Stimulated activated CD8-positive, alpha-beta memory T cell treated with anti-CD3 and anti-CD28 coated beads, Interleukin-4, amount 100 ng/mL, for 48 hours (primary cell): ENCODE results near the gene ANKS6.

Source experiments
- DNase-seq: peaks from one replicate; pipeline ENCODE4 v3.0.0-alpha.2; 2020

ANKS6 gene

DNA sequence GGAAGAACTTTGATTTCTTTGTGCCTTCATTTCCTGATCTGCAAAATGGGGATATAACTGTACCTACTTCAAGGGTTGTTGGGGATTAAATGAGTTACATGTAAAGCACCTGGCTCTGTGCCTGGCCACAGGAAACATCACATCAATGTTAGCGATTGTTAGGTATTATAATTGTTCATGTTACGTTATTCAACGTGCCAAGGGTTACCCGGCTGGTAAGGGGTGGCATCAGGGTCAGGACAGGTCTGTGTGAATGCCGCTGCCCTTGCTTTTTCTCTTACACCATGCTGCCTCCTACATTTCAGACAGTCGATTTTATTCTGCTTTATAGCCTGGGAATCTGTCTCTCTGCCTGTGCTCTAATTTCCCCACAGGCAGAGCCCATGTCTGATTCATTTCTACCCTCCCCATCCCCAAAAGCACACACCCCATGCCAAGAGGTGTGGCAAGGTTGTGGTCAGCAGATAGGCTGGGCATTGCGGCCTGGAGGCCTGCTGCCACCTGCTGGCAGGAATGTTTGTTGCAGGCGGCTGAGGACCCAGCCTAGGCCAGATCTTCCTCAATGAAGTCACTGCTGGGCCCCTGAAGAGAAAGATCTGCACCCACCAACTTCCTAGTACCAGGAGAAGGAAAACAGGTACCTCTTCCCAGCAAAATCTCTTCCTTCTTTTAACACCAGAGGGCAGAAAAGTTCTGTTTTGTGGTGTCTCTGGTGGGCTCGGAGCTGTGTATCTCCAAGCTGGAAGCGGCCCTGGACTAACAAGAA, 5.3 kb downstream of the ANKS6 start:
- peak; percentile 84 for DNase-seq

DNA sequence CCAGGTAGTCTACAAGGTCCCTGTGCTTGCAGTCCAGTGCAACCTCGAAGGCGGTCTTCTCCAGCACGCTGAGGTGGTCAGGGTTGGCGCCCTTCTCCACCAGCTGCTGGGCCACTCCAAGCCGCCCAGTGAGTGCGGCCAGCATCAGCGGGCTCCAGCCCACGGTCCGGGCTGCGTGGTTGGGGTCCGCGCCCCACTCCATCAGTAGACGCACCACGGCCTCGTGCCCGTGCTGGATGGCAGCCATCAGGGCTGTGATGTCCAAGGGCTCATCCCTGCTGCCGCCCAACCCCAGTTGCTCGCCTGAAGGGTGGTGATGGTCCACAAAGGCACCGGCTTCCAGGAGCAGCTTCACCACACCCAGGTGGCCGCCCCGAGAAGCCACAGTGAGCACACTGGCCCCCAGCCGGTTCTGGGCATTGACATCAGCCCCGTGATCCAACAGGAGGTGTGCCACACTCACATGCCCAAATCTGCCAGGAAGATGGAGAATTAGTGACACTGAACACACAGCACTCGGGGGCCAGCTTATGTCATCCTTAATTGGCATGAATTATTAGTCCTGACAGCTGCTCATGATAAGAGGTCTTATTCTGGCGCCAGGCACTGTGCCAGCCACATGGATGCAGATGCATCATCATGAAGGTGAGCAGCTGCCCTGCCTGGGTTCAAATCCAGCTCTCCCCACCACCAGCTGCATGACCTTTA, 6.1 kb downstream of the ANKS6 start:
- DNase-seq: no peak

DNA sequence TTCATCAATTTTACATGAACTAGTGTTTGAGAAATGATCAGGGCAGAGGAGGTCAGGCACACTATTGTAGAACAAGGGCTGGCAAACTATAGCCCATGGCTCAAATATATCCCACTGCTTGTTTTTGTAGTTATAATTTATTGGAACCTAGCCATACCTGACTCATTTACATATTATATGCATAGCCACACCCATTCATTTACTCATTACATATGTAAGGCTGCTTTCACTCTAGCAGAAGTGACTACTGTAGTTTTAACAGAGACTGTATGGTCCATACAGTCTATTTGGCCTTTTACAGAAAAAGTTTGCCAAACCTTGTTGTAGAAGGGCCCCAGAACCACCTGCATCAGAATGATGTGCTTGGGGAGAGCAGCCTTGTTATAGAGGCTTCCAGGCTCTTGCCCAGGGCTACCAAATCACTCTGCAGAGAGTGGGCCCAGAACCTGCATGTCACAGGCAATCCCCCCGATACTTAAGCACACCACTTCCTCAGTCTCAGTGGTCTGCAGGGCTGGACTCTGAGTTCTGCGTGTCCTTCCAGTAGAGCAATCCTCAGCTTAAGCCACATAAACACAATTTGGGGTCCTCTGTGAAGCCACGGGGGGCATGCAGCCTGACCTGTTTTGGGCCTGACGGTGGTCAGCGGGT, 6.7 kb downstream of the ANKS6 start:
- DNase-seq: no peak

DNA sequence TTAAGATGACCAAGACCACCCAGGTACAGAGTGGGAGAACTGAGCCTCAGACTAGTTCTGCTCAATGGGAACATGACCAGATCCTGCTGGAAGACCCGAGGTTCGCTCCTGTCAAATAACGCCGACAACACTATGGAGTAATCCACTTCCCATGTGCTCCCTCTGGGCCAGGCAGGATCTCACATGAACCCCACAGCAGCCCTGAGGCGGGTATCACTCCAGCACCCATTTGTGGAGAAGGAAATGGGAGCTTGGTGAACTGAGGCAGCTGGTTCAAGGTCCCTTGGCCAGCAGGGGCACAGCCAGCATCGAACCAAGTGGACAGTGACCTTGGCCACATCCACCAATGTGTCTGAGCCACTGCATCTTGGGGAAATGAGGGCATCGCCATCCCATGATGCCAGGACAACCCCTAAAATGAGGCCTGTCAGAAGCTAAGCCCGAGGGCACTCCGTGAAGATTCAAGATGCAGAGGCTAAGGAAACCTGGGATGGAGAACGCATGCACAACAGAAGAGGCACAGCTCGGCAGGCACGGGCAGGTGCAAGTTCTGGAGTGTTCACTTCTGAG, 8.5 kb downstream of the ANKS6 start:
- no peak for DNase-seq

DNA sequence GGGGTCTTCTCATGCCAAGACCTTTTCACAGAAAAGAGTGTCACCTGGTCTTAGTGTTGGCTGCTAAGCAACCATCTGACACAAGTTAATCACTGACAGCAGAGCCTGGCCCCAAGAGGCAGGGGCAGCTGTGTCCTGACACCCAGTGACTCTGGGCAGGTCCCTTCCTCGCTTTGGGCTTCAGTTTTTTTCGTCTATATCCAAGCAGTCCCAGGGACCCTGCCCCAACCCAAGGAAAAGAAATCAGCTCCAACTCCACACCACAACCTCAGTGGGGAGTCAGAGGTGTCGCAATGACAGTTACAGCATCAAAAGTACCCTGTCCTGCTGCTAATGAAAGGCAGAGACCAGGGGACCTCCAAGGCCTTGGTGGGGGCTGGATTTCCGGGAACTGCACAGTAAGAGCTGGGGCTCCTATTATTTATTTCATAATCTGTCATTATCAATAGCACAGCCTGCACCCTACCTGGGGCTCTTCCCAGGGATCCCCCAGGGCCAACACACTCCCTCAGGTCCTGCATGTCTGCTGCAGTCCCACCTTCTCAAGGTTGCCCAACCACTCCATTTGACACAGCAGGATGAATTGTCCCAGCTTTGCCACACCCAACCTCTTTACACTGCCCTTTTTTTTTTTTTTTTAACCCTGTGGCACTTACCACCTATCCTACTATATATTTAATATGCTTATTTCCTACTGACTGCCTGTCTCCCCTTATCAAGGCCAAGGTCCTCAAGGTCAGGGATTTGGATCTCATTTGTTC, 9.4 kb downstream of the ANKS6 start:
- DNase-seq: no peak

DNA sequence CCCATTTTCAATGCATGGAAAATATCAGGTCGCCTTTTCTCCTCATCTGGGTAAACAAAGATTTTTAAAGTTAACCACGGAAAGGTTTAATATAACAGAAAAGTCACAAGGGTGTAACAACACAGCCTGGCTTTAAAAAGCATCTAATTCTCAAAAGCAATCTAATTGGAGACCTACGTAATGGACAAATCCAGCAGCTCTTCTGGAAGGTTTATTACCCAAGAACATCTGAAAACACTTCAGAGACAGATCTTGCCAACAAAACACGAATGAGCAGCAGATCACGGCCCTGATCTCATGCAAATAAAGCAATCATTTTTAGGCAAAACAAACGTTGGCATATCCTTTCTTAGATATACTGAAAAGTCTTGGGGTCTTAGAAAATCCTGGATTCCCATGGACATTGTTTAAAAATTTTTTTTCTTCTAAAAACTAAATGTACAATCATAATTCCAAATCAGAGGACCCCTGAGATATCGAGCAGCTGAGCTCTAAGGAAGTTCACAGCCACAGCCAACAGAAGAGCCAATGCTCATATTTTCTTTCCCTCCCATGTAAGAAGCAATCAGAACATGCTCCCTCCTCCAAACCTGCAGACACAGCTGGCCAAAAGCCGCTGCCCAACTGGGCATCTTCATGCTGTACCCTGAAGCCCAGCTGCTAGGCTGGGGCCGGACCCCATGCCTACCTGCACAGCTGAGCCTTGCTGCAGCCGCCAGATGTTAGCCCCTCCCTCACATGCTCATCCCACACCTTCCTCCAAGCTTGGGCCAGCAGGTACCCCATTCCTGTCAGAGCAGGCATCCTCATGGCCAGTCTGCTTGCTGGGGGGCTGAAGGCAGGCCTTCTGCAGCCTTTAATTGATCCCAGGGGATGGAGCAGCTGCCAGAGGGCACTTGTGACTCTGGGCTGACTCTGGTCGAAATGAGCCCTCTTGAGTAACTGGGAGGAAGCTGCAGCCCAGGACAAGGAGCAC, 11.2 kb downstream of the ANKS6 start:
- DNase-seq: no peak

DNA sequence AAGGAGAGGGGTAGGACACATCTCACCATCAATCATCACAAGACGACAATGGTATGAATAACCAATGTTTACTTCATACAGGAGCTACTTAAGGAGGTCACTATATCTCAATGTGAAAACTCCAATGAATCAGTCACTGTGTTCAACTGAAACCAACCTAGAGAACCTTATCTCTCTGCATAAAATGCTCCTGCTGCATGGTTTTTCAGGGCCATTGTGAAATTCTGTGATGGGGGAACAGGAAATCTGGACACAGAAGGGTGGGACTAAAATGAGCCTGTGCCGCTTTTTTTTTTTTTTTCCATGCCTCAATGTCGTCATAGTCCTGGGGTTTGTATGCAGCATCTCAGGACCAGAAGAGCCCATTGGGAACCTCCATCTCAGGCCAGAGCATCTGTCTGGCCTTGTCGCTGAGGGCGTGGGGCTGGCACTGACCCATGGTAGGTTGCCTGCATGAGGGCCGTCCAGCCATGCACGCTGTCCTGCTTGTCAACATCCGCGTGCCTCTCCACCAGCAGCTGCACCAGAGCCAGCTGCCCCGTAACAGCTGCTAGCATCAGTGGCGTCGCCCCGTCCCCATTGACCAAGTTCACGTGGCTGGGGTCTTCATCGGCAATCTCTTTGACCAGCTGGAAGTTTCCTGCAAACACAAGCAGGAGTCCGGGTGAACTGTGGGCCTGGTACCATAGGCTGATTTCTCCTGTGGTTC, 12.7 kb downstream of the ANKS6 start:
- DNase-seq: no peak

DNA sequence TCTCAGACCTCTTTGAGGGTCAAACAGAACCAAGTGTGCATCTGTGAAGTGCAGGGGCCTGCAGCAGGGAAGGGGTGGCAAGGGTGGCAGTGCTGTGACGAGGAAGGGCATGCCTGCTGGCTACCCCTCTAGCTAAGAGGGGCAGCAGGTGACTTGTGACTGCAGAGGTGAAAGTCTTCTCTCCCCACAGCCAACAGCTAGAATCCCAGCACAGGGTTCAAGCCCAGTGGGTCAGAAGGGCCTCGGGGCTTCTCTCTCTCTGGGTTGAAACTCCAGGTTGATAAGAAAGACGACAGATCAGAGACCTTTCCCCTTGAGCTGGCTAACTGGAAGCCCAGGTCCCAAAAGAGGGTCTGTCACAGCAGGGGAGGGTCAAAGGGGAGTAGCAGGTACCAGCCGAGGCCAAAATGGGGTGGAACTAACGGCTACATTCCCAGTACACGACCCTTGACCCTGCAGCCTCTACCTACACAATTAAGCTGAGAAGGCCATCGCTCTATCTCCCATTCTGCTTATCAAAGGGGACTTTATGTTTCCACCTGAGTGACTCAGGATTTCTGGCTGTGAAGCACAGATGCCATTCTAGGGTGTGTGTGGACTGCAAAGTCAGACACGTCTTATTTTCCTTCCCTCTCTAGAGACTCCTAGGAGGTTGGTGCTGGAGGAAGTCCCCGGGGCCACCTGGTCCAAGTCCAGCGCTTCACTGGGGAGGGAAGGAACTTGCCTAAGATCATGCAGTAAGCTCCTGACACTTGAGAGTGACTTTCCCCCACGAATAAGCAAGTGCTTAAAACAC, 14.6 kb downstream of the ANKS6 start:
- no peak for DNase-seq

DNA sequence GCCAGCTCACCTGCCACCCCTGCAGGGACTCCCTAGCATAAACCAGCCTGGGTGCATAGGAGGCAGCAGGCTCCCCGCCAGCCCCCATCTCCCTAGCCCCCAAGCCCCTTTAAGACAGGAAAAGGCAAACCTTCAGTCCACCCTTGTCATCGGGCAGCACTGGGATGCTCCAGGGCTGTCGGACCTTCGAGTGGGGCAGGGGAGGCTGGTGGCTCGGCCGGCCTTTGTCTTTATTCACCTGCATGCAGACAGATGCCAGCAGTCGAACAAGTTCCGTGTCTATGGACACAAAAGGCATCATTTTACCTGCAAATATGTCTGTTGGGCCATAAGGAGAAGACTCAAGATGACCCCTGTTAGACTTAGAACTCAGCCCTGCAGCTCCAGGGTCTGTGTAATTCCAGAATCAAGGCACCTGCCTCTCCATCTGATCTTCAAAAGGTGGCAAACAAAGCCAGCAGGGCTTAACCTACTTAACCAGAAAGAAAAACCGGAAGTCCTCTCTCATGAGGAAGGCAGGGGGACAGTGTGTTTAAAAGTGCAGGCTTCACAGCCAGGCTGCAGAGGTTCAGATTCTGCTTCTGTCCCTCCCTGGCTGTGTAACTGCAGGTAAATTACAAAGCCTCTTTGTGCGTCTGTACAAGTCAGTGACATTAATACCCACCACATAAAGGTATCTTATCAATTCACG, 16.2 kb downstream of the ANKS6 start:
- DNase-seq: no peak

DNA sequence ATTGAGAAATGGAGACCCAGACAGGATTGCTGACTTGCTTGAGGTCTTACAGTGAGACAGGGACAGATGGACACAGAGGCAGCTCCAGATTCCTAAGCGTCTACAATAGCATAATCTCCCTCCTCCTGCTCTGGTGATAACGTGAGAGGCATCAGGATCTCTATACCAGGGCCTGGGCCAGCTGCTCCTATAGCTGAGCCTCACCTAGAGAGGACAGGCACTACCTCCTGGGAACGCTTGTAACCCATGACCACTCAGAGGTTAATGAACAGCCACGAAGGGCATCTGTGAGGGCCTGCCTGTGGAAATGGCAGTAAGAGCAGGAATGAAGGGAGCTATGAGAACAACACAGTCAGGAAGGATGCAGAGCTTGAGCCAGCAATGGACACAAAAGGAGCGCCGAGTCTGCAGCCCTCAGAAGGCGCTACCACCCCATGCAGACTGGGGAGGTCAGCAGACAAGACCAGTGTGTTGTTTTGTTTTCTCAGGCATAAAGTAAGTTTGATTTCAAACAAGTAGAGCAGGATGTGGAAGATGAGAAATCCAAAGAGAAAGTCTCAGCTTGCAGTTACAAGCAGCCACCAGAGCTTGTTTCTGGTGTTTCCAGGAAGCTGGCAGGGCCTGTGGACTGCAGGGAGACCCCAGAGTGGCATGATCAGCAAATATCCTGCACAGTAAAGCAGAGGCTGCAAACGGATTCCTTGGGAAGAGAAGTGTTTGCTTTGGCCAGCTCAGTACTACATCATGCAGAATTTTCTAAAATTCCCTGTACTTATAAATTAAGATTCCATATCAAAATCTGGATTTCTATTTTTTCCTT, 17.4 kb downstream of the ANKS6 start:
- DNase-seq: no peak

DNA sequence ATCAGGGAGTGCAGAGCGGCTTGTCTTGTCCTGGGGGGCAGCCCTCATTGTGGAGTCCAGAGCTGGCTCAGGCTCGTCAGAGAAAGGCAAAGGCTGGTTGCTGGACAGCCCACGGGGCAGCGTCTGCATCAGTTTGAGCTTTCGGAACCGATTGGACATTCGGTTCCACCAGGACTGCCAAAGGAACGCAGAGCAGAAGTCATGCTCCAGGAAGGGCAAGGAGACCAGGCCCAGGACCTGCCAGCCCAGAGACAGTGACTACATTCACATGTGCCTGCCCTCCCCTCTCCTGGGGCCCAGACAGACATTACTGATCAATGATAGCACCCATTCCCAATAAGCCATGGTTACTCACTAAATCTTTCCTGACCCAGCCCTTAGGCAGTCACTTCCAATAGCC, 18.1 kb downstream of the ANKS6 start:
- DNase-seq: no peak

DNA sequence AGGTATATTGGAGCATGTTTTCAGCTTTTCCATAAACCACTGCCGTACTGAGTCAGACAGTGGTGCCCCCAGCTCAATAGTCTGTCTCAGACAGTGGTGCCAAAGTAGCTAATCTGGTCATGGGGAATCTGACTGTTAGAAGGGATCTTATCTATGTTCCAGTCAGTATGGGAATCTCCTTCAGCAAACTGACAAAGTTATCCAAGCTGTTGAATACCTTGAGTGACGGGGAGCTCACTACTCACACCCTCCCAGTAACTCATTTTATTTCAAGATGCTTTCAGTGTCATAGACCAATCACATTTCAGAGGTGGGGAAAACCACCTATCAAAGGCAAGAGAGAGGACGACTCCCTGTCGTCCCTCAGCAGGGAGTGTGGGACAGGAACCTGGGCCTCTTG, 18.7 kb downstream of the ANKS6 start:
- DNase-seq: no peak

DNA sequence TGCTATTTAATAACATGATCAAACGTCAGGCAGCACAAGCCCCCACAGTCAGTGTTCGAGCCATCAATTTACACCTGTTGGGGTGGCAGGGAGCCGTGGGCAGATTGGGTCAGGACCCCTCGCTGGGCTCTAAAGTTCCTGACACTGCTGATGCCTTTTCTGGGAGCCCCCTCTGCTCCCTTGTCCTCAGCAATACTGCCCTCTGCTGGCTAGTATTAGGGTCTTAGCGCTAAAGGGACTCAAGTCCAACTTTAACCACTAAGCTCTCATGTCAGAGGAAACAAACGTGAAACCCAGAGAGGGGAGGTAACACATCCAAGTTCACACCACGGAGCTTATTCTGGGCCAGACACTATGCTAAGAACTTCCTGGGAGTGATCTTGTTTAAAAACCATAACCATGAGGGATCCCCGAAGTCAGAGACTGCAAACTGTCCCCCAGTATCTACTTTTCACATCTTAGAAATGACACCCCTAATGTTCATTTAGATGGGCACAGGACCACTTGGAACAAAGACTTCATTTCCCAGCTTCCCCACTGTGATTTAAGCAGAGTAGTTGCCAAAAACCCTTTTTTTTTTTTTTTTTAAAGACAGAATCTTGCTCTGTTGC, 20.4 kb downstream of the ANKS6 start:
- DNase-seq: peak; percentile 52

DNA sequence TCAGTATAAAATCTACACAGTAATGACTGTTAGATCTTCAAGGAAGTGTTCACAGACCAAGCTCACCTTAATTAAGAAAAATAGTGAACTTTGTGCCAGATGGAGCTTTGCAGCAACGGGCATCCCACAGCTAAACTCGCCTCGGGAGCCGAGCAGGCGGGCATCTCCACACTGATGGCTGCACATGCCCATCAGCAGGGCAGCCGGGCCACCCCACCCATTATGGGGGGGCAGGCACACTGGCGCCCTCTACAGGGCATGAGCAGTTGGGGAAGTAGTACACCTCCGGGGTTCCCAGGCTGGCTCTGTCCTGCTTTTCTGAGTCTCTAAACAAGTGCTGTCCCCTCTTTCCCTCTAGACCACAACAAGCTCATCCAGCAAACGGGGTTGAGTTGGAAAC, 21.6 kb downstream of the ANKS6 start:
- DNase-seq: peak; percentile 61

DNA sequence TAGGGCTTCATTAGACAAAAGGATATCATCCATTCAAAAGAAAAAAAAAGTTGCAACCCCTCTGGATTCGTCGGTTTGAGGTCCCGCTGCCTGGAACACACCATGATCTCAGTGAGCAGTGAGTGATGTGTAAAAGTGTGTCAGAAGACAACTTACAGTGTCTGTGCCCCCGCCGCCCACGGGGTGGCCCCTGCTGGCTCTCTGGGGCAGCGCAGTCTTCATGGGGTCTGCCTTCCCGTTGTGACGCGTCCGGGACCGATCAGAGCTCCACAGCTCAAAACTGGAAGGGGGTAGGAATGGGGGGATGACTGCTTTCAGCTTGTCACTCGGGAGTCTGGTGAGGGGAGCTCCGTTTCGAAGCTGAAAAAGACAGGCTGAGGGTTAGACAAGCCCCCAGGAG, 22.6 kb downstream of the ANKS6 start:
- no peak for DNase-seq

DNA sequence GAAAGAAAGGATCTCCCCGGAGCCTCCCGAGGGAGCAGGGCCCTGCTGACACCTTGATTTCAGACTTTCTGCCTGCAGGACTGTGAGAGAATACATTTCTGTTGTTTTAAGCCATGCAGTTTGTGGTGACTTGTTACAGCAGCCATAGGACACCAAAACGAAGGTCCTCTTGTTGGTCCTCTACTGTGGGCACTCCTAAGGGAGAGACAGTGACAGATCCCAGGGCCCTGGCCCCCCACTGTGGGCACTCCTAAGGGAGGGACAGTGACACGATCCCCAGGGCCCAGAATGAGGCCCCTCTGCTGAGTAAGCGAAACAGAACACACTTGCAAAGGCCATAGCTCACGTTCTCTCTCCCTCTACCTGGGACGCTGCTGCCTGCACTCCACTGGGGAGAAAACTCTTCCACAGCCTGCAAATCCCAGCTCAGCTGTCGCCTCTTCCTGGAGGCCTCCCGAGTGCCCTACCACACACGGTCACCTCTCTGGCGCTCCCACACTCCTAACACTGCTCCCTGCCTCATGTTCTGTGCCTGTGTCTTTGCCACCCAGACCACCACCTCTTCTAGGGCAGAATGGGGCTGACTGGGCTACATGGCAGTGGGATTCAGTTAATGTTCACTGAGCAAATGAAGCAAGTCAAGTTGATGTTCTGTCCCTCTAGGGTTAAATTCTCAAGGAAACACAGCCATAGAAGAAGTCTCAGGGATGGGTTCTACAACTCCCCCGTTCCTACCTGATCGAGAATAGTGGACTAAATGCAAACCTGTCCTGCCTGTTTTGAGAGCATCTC, 23.8 kb downstream of the ANKS6 start:
- no peak for DNase-seq

DNA sequence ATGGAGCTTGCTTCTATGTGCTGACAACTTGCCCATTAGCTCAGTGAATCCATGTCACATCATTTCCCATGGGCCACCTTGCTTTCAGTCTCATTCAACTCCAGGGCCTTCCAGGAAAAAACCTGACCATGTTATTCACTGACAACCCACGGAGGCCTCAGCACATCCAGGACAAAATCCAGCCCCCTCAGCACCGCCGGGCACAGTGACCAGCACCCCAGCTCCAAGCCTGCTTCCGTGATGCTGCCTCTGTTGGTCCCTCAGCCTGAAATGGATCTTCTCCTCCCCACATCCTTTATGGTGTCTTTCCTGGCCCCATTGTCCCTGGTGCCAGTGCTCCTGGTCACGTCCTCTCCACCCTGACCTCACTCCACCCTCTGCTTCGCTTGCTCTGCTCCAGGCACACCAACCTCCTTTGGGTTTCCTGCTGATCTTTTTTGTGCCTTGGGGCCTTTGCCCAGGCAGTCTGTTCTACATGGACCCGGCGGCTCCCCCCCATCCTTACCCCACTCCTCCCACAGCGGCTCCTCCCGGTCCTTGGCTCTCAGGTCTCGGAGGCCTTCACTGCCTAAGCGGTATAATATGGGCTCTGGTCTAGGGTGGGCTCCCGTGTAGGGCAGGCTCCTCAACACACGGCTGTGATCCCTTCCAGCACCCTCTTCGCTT, 25.0 kb downstream of the ANKS6 start:
- DNase-seq: no peak
